GDM1 (cell line): ENCODE results near the gene PKP4.
A peak's percentile ranks its signal among the peaks of the same experiment; 100 is the strongest.
"Not testable (repeated sequence)": the region's sequence is repeated elsewhere in the genome, so short reads cannot be mapped to it uniquely, and the experiment has no call there.

Experiments
- DNase-seq: peaks from one replicate; lab custom pipeline; 2025; lab: John Stamatoyannopoulos, UW

PKP4 gene, protein sequence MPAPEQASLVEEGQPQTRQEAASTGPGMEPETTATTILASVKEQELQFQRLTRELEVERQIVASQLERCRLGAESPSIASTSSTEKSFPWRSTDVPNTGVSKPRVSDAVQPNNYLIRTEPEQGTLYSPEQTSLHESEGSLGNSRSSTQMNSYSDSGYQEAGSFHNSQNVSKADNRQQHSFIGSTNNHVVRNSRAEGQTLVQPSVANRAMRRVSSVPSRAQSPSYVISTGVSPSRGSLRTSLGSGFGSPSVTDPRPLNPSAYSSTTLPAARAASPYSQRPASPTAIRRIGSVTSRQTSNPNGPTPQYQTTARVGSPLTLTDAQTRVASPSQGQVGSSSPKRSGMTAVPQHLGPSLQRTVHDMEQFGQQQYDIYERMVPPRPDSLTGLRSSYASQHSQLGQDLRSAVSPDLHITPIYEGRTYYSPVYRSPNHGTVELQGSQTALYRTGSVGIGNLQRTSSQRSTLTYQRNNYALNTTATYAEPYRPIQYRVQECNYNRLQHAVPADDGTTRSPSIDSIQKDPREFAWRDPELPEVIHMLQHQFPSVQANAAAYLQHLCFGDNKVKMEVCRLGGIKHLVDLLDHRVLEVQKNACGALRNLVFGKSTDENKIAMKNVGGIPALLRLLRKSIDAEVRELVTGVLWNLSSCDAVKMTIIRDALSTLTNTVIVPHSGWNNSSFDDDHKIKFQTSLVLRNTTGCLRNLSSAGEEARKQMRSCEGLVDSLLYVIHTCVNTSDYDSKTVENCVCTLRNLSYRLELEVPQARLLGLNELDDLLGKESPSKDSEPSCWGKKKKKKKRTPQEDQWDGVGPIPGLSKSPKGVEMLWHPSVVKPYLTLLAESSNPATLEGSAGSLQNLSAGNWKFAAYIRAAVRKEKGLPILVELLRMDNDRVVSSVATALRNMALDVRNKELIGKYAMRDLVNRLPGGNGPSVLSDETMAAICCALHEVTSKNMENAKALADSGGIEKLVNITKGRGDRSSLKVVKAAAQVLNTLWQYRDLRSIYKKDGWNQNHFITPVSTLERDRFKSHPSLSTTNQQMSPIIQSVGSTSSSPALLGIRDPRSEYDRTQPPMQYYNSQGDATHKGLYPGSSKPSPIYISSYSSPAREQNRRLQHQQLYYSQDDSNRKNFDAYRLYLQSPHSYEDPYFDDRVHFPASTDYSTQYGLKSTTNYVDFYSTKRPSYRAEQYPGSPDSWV

DNA sequence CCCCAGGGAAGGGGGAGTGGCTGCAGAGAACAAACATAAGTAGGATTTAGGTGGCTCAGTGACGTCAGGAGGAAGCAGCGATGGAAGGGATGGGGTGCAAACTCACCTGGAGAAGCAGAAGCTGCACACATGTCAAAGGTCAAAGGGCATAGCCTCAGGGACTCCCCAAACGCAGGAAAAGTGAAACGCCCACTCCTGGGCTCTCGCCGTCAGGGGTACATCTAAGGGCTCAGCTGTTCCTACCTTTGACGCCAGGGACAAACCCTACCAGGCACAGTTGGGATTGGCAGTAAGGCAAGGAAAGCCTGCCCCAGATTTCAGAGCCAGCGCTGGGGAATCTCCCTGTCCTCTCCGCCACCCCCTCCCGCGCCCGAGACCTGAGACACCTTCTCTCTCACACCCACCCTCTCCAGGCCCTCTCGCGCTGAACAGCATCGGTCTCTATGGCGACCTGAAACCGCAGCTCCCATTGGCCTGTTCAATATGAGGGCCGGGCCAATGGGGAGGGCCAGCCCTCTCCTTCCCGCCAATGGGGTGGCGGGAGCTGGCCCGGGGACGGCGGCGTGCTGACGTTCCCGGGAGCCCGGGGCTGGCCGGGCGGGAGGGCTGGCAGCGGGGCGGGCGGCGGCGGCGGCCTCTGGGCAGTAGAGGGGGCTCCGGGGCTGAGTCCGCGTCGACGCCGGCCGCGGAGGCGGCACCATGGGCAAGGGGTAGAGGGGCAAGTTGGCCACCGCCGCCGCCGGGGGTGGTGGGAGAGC is at the start of gene PKP4, which contains the start of gene CCDC148:
Gene PKP4, plus strand, starts transcription at position 644 of the 758 bp plus-strand sequence. CDS start 76,233 bp downstream, outside the sequence.
Gene CCDC148, minus strand, starts transcription at position 445 of the 758 bp plus-strand sequence. Its CDS starts 314 bp downstream, at position 131.
- peak; percentile 89 for DNase-seq

DNA sequence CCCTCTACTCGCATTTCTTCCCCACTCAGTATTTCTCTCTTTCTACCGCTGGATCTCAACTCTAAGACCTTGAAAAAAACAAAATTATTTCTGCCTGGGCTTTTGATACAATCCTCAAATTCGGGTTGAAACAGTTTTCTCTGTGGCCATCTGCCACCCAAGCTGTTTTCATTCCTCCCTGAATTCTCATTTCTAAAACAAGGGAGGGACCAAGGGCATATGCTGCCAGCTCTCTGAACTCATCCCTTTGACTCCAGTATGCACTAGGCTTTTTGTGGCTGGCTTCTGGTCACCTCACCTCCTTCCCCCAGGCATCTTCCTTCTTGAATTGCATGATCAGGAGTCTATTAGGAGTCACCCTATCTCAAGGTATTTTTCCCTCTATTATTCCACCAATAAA is 49.7 kb upstream of the PKP4 start:
- DNase-seq = no peak

DNA sequence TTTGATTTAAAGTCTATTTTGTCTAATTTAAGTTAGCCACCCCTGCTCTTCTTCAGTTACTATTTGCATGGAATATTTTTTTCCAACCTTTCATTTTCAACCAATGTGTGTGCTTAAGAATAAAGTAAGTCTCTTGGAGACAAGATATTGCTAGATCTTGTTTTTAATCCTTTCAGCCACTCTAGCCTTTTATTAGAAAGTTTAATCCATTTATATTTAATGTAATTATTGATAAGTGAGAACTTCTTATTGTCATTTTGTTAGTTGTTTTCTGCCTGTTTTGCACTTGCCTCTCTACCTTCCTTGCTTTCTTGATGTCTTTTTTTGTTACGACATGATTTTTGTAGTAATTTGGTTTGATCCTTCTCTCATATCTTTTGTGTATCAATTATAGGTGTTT is 46.6 kb upstream of the PKP4 start:
- DNase-seq = no peak

DNA sequence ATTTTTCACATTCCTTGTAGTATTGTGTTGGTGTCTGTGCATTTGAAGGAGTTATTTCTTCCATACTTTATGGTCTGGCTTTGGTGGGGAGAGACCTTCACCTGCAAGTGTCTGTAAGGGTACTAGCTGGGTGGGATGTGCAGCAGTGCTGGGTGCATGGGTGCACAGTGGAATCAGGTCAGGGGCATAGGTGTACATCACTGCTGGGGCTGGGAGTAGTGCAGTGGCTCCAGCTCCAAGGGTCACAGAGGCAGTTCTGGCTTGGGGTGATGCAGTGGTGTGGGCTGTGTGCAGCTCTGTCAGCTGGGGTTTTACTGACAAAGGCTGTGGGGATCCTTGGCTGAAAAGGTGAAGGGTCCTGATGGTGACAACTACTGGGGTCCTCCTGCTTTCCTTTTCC is 45.0 kb upstream of the PKP4 start:
- no peak for DNase-seq

DNA sequence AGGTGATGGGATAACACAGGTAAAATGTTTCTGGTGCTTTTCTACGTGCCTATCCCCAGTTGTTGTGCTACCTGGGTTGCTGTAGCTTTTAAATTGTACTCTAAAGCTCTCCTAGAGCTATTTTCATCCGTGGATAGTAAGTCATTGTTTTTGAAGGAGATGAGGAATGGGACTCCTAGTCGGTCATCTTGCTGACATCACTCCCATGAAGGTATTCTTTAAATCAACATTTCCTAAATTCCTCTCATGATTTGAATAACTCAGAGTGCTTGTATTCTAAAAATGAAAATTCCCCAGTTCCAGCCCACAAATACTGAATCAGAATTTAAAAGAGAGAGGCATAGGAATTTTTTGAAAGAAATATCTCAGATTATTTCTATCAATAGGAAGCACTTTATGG is 44.5 kb upstream of the PKP4 start:
- DNase-seq = no peak

DNA sequence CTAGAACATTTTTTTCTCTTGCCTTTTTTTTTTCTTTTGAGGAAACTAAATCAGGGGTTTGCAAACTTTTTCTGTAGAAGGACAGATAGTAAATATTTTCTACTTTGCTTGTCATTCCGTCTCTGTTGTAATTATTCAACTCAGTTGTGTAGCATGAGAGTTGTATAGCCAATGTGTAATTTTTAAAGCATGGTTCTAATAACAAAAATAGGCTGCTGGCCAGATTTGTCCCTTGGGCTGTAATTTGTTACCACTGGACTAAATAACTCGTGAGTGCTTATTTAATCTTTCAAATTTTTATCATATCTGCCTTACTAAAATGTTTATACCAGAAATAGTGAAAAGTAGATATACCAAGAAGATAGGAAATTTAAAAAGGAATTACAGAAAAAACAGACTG is 43.2 kb upstream of the PKP4 start:
- DNase-seq = no peak

DNA sequence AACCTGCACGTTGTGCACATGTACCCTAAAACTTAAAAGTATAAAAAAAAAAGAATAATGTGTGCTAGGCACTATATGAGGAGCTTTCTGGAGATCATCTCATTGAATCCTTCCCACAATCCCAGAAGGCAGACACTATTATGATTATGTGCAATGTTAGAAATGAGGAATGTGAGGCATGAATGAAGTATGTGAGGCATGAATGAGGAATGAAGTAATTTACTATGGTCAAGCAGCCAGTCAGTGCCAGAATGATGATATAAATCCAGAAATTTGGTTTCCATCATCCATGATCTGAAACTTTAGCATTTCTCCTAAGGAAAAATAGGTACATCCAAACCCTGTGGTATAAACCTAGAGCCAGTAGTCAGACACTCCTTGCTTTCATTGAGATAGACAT is 42.2 kb upstream of the PKP4 start:
- DNase-seq = no peak

DNA sequence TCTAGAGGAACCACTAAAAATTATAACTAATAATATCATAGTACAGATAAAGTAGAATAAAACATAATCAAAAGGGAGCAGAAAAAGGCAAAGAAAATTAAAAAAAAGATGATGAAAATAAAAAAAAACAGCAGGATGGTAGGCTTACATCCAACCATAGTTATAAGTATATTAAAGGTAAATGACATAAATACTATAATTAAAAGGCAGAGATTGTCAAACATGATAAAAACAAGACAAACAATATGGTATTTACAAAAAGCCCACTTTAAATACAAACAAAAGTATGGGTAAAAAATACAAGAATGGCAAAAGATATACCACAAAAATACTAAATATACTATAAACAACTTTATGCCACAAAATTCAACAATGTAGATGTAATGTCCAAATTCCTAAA is 24.6 kb upstream of the PKP4 start:
- no peak for DNase-seq

DNA sequence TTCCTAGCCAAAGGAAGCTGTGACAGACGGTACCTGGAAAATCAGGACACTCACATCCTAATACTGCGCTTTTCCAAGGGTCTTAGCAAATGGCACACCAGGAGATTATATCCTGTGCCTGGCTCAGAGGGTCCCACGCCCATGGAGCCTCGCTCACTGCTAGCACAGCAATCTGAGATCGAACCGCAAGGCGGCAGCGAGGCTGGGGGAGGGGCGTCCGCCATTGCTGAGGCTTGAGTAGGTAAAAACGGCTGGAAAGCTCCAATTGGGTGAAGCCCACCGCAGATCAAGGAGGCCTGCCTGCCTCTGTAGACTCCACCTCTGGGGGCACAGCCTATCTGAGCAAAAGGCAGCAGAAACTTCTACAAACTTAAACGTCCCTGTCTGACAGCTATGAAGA is 23.0 kb upstream of the PKP4 start:
- DNase-seq = not testable (repeated sequence)

DNA sequence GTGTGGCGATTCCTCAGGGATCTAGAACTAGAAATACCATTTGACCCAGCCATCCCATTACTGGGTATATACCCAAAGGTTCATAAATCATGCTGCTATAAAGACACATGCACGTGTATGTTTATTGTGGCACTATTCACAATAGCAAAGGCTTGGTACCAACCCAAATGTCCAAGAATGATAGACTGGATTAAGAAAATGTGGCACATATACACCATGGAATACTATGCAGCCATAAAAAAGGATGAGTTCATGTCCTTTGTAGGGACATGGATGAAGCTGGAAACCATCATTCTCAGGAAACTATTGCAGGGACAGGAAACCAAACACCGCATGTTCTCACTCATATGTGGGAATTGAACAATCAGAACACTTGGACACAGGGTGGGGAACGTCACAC is 17.7 kb upstream of the PKP4 start:
- DNase-seq = not testable (repeated sequence)

DNA sequence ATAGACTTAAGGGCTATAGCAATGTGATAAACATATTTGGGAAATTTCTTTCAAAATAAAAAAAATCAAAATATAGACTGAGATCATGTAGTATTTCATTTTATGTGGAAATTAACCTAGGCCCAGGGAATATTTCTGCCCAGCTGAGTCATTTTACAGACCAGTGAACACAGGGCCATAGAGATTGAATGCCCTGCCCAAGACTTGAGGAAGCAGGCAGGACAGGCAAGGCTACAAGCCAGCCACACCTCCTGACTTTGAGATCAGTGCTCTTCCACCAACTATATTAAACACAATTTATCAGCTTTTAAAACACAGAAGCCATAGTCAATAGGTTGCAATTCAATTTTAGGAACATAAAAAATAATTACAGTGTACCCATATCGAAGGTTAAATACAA is 13.1 kb upstream of the PKP4 start:
- no peak for DNase-seq

DNA sequence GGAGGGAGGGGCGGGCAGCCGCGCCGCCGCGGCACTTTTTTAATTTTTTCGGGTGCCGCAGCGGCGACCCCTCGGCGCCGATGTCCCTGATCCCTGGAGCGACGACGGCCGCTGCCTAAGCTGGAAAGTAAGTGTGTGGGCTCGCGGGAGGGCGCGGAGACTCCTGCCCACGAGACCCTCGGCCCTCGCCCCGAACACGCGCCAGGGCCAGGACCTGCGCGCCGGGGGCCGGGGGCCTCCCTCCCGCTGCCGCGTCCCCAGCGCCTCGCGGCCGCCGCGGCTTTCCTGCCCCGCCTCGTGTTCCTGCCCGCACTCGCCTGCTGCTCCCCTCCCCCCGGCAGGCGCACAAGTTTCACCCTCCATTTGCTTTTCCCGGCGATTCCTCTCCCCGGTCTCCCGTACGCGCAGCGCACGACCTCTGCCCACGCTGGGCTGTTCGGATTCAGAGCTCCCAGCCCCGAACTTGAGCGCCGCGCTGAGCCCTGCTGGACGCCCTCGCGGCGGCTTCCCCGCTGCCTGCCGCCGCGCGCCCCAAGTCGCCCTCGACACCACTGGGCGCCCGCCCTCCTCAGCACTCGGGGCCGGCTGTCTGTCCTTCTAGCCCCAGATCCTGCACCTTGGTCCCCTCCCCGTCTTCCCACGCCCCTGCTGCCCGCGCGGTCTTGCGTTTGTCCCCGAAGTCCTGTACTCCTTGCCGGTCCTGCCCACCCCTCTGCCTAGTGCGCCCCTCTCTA is 507 bp downstream of the PKP4 start:
- peak; percentile 69 for DNase-seq

DNA sequence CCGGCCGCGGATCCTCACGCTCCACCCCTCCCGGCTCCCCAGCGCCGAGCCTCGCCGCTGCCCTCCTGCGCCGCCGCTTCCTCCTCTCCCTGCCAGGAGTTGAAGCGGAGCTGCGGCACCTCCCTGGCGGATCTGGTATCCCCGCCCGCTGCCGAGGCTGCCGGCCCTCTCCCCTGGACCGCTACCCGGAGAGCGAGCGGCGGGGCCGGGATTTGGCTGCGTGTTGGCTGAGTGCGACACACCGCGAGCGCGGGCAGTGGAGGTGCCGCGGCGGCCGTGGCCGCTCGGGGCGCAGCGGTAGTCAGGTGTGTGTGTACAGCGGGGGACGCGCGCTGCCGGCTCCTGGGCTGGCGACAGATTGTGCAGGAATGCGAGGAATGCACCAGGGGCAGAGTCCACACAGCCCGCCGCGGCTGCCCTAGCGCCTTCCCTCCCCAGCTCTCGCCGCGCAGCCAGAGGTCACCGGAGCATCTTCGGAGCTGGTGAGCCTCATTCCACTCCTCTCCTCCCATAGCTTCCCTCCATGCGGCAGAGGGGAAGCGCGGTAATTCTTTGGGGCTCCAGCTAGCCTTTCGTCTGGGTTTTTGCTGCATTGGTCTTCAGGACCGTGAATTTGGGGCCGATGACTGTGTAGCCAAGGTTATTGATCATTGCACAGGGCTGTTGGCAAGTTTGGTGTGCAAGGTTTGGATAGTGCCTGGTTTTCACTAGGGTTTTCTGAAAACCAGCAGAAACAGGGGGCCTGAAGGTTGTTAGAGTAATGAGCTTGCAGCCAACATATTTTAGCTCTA is 1.3 kb downstream of the PKP4 start:
- DNase-seq = no peak

DNA sequence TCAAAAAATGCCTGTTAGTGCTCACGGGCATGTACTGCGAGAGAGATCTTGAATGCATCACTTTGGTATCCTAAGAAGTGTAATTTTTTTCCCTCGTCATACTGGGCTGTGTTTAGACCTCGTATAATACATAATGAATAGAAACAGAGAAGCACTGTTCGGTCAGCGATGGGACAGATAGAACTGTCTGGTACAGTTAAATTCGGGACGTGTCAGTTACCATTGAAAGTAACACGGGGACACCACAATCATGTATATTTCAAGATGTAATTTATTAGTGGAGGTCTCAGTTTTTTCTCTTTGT is 1.8 kb downstream of the PKP4 start:
- no peak for DNase-seq

DNA sequence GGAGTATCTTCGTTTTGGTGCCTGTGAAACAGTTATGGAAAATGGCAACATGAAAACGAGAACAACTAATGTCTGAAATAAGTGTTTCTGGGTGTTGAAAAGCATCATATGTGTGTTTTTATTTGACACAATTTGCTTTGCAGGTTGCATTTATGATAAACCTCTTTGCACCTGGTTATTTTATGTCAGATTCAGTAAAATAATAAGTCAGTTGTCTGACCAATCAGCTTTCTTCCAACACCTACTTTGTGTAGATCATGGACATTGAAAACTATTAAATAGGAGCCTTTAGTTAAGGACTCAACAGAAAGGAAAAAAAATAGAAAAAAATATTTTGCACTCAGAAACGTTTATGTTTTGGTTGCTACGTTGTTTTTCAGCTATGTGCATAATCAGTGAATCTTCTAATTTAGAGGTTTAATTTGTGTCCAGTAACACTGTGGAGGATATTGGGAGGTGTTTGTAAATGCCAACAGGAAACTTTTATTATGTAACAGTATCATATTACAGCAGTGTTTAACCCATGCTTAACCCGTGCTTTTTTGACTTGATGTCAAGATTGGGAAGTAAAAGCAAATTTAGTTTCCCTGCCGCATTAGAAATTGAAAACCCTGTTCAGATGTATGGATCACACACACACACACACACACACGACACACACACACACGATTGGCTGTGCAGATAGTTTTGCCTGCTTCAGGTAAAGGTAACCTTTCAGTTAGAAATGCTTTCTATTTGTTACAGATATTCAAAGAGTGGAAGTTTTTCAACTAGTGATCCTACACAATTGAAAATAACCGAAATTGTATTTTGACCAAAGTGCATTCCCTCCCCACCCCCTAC is 2.6 kb downstream of the PKP4 start:
- no peak for DNase-seq

DNA sequence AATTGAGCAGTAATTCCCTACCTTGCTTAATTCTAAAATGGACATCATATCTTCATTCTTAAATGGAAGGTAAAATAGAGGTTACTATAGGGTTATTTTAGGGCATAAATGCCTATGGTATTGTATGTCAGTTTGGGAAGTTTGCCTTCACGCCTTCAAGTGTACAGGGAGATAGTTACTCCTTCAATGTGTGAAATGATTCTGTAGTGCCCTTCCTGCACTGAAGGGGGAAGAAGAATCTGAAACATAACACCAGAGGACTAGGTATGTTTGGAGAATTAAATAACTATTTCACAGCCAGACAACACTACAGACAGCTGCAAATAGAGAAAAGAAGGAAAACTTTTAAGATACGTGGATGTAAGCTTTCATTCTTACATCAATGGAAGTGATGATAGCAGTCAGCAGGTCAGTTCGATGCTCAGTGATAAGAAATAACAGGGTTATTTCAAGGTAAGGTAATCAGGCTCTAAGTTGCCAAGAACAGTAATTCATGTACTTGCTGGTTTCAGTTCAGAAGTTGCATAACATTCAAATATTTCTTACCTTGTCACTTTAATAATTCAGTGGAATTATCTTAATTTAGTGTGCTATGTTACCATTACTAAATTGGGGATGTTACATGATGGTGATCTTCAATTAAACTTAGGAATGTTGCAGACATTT is 4.0 kb downstream of the PKP4 start:
- no peak for DNase-seq

DNA sequence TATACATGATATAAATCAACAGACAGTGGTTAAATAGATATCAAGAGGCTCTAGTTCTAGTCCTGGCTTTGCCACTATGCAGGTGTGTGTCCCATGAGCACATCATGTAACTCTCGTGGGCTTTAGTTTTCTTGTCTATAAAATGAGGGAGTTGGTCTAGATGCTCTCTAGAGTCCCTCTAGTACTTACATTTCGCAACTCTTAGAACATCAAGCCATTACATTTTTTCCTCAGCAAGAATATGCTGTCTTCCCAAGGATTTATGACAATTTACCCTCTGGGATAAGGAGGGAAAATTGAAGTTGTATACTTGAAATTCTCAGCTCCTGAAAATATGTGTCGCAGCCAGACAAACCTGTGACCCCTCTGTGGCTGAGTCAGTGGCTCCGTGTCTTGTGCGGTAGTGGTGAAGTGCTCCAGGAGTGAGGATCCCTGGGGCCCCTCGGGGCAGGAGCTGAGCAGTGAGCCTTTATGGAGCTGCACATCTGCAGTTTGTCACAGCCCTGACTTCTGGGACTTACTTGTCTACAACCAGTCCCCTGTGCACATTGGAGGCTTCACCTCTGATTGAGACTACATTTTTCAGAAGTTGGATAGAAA is 6.8 kb downstream of the PKP4 start:
- no peak for DNase-seq
